MM.1S (cell line): ENCODE results near the gene ARHGEF25.
"Not testable (repeated sequence)": the region's sequence is repeated elsewhere in the genome, so short reads cannot be mapped to it uniquely, and the experiment has no call there.

Experiments
- DNase-seq: peaks from one replicate; pipeline ENCODE4 v3.0.0-alpha.2; 2015
- H2AFZ ChIP-seq: fragments of 300-600 bp; sonication (generic); 2 replicates; pipeline ENCODE4 v1.6.0; 2016; ENCODE audit warnings: antibody characterized with exemption, low read length
- H3F3A ChIP-seq: fragments of 300-600 bp; sonication (generic); 2 replicates; pipeline ENCODE4 v1.6.1; 2016; ENCODE audit warnings: mild to moderate bottlenecking, antibody characterized with exemption, low read length, moderate library complexity, mixed read lengths; ENCODE audit not compliant: insufficient read depth
- H3K27ac ChIP-seq: fragments of 300-600 bp; sonication (generic); 2 replicates; pipeline ENCODE4 v1.5.1; 2016; ENCODE audit warnings: mild to moderate bottlenecking, low read length
- H3K27me3 ChIP-seq: fragments of 300-600 bp; sonication (generic); replicated peaks from 2 replicates; pipeline ENCODE4 v1.6.0; 2016; ENCODE audit warnings: low read length; ENCODE audit not compliant: insufficient read depth
- H3K36me3 ChIP-seq: fragments of 300-600 bp; sonication (generic); replicated peaks from 2 replicates; pipeline ENCODE4 v1.6.1; 2016; ENCODE audit warnings: mild to moderate bottlenecking, low read length, mixed read lengths; ENCODE audit not compliant: insufficient read depth
- H3K4me1 ChIP-seq: fragments of 300-600 bp; sonication (generic); 2 replicates; pipeline ENCODE4 v1.6.1; 2016; ENCODE audit warnings: low read length, mixed read lengths
- H3K4me2 ChIP-seq: fragments of 300-600 bp; sonication (generic); 2 replicates; pipeline ENCODE4 v1.6.0; 2016; ENCODE audit warnings: low read depth, low read length
- H3K4me3 ChIP-seq: fragments of 300-600 bp; sonication (generic); 2 replicates; pipeline ENCODE4 v1.5.1; 2016; ENCODE audit warnings: low read length, mixed read lengths
- H3K79me2 ChIP-seq: fragments of 300-600 bp; sonication (generic); 2 replicates; pipeline ENCODE4 v1.6.1; 2016; ENCODE audit warnings: mixed run types, low read length, mixed read lengths
- H3K9ac ChIP-seq: fragments of 300-600 bp; sonication (generic); 2 replicates; pipeline ENCODE4 v1.6.1; 2016; ENCODE audit warnings: low read length, mixed read lengths
- H3K9me2 ChIP-seq: fragments of 300-600 bp; sonication (generic); replicated peaks from 2 replicates; pipeline ENCODE4 v1.6.1; 2016; ENCODE audit warnings: mild to moderate bottlenecking, low read length, mixed read lengths; ENCODE audit not compliant: insufficient read depth
- H3K9me3 ChIP-seq: fragments of 300-600 bp; sonication (generic); replicated peaks from 2 replicates; pipeline ENCODE4 v1.6.1; 2016; ENCODE audit warnings: mild to moderate bottlenecking, low read length, mixed read lengths; ENCODE audit not compliant: insufficient read depth
- H4K20me1 ChIP-seq: fragments of 300-600 bp; sonication (generic); 2 replicates; pipeline ENCODE4 v1.6.1; 2016; ENCODE audit warnings: mild to moderate bottlenecking, low read length, moderate library complexity, mixed read lengths; ENCODE audit not compliant: insufficient read depth
- EZH2 ChIP-seq: fragments of 300-600 bp; sonication (generic); optimal IDR thresholded peaks from 2 replicates; pipeline ENCODE3; 2017; ENCODE audit warnings: low read depth, mild to moderate bottlenecking, antibody characterized with exemption, low read length, mixed read lengths
- EZH2phosphoT487 ChIP-seq: fragments of 300-600 bp; sonication (generic); IDR thresholded peaks from 2 replicates; pipeline ENCODE4 v1.6.1; 2018; ENCODE audit warnings: antibody characterized with exemption, low read length
- TF ChIP-seq, protein P1 (sequence below): fragments of 300-600 bp; sonication (generic); IDR thresholded peaks from 2 replicates; pipeline ENCODE4 v1.5.1; 2016; ENCODE audit warnings: antibody characterized with exemption, low read length, mixed read lengths

The ARHGEF25 gene

DNA sequence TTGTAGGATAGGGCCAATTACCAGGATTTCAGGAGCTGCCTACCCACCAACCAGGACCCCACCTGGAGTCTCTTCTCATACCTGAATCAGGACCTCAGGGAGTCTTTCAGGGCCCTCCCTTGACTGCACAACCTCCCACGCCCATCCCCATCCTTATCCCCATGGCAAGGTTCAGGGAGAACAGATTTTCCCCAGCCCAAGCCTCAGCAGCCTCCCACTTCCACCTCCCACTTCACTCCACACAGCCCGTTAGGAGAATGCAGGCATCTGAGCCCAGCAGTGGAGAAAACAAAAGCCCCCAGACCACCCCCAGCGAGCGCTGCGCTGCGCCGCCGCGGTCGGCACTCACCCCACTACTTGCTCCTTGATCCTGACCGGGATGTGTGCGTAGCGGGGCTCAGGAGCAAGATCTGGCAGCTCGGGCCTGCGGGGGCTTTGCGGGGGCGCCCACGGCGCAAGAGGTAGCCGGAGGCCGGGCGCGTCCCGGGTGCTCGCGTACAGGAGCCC, 20.4 kb downstream of the ARHGEF25 start:
- H3K9me2 ChIP-seq: no peaks in the 10 kb centered on the region
- TF ChIP-seq EZH2: no peak
- no peak for TF ChIP-seq EZH2phosphoT487
- TF ChIP-seq, protein P1, sequence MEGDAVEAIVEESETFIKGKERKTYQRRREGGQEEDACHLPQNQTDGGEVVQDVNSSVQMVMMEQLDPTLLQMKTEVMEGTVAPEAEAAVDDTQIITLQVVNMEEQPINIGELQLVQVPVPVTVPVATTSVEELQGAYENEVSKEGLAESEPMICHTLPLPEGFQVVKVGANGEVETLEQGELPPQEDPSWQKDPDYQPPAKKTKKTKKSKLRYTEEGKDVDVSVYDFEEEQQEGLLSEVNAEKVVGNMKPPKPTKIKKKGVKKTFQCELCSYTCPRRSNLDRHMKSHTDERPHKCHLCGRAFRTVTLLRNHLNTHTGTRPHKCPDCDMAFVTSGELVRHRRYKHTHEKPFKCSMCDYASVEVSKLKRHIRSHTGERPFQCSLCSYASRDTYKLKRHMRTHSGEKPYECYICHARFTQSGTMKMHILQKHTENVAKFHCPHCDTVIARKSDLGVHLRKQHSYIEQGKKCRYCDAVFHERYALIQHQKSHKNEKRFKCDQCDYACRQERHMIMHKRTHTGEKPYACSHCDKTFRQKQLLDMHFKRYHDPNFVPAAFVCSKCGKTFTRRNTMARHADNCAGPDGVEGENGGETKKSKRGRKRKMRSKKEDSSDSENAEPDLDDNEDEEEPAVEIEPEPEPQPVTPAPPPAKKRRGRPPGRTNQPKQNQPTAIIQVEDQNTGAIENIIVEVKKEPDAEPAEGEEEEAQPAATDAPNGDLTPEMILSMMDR: no peak

DNA sequence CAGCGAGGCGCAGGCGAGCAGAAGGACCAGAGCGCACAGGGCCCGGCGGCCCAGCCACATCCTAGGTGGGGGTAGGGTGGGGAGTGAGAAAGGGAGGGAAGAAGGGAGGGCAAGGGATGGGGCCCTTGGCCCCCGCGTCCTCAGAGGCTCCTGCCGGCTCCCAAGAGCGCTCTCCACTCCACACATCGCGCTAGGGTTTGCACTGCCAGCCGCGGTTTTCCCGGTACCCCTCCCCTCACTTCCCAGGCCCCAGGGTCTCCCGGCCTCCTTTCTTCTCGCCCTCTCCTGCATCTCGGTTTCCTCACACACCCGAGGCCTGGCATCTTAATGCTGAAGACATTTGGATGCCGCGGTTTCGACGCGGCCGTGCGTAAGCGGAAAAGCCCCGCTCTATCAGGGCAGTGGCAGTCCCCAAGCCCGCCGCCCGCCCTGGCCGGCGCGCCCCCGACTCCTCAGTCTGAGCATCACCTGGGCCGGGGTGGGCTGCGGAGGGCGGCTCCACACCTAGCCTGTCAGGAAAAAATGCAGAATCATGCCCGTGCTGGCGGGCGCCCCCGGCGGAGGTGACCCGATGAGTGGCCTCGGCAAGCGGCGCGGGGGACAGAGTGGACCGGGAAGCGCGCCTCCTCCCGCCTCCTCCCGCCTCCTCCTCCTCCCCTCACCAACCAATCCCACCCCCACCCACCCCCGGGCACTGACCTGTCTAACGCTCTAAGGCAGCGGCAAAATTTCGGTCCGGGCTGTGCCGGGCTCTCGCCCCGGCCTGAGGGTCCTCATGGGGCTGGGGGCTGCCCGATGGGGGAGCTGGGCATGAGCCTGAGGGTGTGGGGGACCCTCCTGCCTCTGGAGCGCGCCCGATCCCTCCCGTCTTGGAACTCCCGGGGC, 21.1 kb downstream of the ARHGEF25 start:
- peak; percentile 33 for DNase-seq
- Histone ChIP-seq H3K9me2 (no peaks in the 10 kb centered on the region), H4K20me1 (no peaks in the 10 kb centered on the region), H2AFZ (peak overlapping the region; percentile 97), H3K4me3 (peak overlapping the region; percentile 96), H3K79me2 (peaks cover 10% of the 10 kb centered on the region; the same call in 1 of the 2 replicates), H3F3A (no peaks in the 10 kb centered on the region), H3K9ac (peak overlapping the region; percentile 82), H3K36me3 (no peaks in the 10 kb centered on the region), H3K4me2 (peak overlapping the region; percentile 90), H3K27me3 (no peaks in the 10 kb centered on the region), H3K4me1 (peaks cover 11% of the 10 kb centered on the region; the same call in 1 of the 2 replicates), H3K27ac (no peak overlapping the region), H3K9me3 (no peaks in the 10 kb centered on the region)
- no peak for TF ChIP-seq EZH2phosphoT487
- TF ChIP-seq, protein P1: no peak
- TF ChIP-seq EZH2: no peak

More for the DNA sequence above, 20.4 kb downstream of the ARHGEF25 start:
- Histone ChIP-seq H3F3A (no peaks in the 10 kb centered on the region), H4K20me1 (no peaks in the 10 kb centered on the region), H3K27me3 (no peaks in the 10 kb centered on the region), H3K36me3 (no peaks in the 10 kb centered on the region), H3K9ac (no peak overlapping the region), H3K27ac (no peak overlapping the region), H3K9me3 (no peaks in the 10 kb centered on the region), H2AFZ (peak overlapping the region; percentile 97), H3K4me2 (peak overlapping the region; percentile 90), H3K79me2 (peaks cover 10% of the 10 kb centered on the region; the same call in 1 of the 2 replicates), H3K4me1 (peaks cover 11% of the 10 kb centered on the region; the same call in 1 of the 2 replicates), H3K4me3 (peak overlapping the region; percentile 96)
- DNase-seq: no peak

DNA sequence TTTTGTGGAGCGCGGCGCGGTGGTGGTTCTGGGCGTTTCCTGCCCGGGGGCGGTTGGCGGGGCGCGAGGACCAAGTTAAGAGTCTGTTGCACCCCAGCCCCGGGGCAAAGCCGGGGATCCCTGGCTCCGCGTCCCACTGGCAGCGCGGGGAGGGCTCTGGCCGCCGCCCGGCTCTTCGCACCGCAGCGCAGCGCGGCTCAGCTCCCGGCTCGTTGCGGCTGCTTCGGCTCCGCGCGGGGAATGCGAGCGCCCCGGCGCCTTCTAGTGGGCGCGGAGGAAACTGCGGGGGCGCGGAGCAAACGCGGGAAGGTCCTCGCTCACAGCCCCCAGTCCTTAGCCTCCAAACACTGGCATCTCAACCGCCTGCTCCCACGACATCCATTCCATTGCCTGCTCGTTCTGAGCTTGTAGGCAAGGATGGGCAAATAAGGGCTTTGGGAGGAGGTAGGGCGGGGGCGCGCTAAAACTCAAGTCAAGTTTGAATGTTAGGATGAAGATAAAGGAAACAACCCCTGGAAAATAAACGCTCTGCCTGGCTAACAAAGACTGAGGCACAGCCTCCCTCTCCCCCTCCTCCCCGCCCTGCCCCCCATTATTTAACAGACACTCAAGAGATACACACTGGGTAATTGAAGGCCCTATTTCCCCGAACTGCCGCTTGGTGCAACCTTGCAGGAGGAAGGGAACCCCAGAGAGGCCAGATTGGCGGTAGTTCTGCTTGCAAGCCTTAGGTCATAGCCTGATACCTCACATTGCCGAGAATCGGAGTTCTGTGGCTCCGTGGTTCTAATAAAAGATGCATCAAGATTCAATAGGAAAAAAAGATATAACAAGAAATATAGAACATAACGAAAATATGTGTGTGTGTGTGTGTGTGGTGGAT, 22.0 kb downstream of the ARHGEF25 start, which contains the start of gene B4GALNT1:
B4GALNT1 (minus strand) TSS at position 244 of the 883 bp plus-strand sequence. CDS start 1,069 bp downstream, outside the sequence.
- Histone ChIP-seq H2AFZ (peak within 1 kb of the TSS; percentile 97), H3K9me3 (no peaks in the 10 kb centered on the region), H3K79me2 (peaks cover 10% of the 10 kb centered on the region; the same call in 1 of the 2 replicates), H3K36me3 (no peaks in the 10 kb centered on the region), H3F3A (no peaks in the 10 kb centered on the region), H3K9me2 (no peaks in the 10 kb centered on the region), H4K20me1 (no peaks in the 10 kb centered on the region), H3K4me3 (peak within 1 kb of the TSS; percentile 96), H3K4me1 (peaks cover 11% of the 10 kb centered on the region; the same call in 1 of the 2 replicates), H3K27me3 (no peaks in the 10 kb centered on the region), H3K27ac (no peak within 1 kb of the TSS), H3K9ac (peak within 1 kb of the TSS; percentile 82), H3K4me2 (peak within 1 kb of the TSS; percentile 90)
- DNase-seq: peak; percentile 74
- TF ChIP-seq, protein P1: peak; percentile 84
- no peak for TF ChIP-seq EZH2

DNA sequence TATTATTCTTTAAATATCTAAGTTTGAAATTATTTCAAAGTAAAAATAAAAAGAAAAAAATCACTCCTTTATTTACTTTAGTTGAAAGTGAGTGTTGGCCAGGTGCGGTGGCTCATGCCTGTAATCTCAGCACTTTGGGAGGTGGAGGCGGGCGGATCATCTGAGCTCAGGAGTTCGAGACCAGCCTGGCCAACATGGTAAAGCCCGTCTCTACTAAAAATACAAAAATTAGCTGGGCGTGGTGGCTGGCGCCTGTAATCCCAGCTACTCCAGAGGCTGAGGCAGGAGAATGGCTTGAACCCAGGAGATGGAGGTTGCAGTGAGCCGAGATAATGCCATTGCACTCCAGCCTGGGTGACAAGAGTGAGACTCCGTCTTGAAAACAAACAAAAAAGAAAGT, 25.5 kb downstream of the ARHGEF25 start:
- H3K9me3 ChIP-seq, H3K79me2 ChIP-seq, H3K4me2 ChIP-seq, H3K36me3 ChIP-seq, H4K20me1 ChIP-seq, H2AFZ ChIP-seq, H3K27me3 ChIP-seq, H3K27ac ChIP-seq, H3K9me2 ChIP-seq, H3K9ac ChIP-seq, DNase-seq, H3K4me3 ChIP-seq, H3F3A ChIP-seq: not testable (repeated sequence)
- peaks cover 15% of the 10 kb centered on the region for H3K4me1 ChIP-seq
